H9 (cell line): ENCODE results near the gene FAM200B. TPM values are rescaled to one million over a fixed set of nuclear protein-coding genes. Genes with fewer than 3 reads are reported as not detected.

ENCODE experiments used
- DNase-seq: peaks from one replicate; pipeline ENCODE4 v3.0.0-alpha.2; 2017
- H2AFZ ChIP-seq: one replicate; pipeline ENCODE4 v1.6.1; 2013; ENCODE audit warnings: mild to moderate bottlenecking, low read length, control low read depth, moderate library complexity
- H2AK5ac ChIP-seq: 2 replicates; pipeline ENCODE4 v1.6.1; 2013; ENCODE audit warnings: low read length, control low read depth, mixed read lengths; ENCODE audit not compliant: insufficient read length
- H2BK120ac ChIP-seq: one replicate; pipeline ENCODE4 v1.6.1; 2013; ENCODE audit warnings: low read depth, mild to moderate bottlenecking, low read length, control low read depth, inconsistent platforms; ENCODE audit not compliant: poor library complexity, severe bottlenecking
- H2BK12ac ChIP-seq: 2 replicates; pipeline ENCODE4 v1.6.1; 2013; ENCODE audit warnings: low read length, control low read depth, mixed read lengths, low read depth; ENCODE audit not compliant: insufficient read length
- H2BK15ac ChIP-seq: 2 replicates; pipeline ENCODE4 v1.6.1; 2013; ENCODE audit warnings: low read depth, low read length, control low read depth
- H2BK20ac ChIP-seq: one replicate; pipeline ENCODE4 v1.6.1; 2013; ENCODE audit warnings: low read depth, mild to moderate bottlenecking, low read length, control low read depth, inconsistent platforms; ENCODE audit not compliant: poor library complexity, severe bottlenecking
- H2BK5ac ChIP-seq: 2 replicates; pipeline ENCODE4 v1.6.1; 2013; ENCODE audit warnings: low read length, control low read depth, mixed read lengths; ENCODE audit not compliant: insufficient read length
- H3K14ac ChIP-seq: 2 replicates; pipeline ENCODE4 v1.6.1; 2013; ENCODE audit warnings: low read length, control low read depth; ENCODE audit not compliant: insufficient read depth
- H3K18ac ChIP-seq: 2 replicates; pipeline ENCODE4 v1.6.1; 2013; ENCODE audit warnings: low read depth, mild to moderate bottlenecking, mixed read lengths, low read length, control low read depth; ENCODE audit not compliant: insufficient read length
- H3K23ac ChIP-seq: 2 replicates; pipeline ENCODE4 v1.6.1; 2013; ENCODE audit warnings: low read length, control low read depth, mixed read lengths, low read depth; ENCODE audit not compliant: insufficient read length
- H3K23me2 ChIP-seq: 2 replicates; pipeline ENCODE4 v1.6.1; 2013; ENCODE audit warnings: low read depth, mild to moderate bottlenecking, mixed read lengths, low read length, control low read depth; ENCODE audit not compliant: insufficient read length, poor library complexity, severe bottlenecking
- H3K27ac ChIP-seq: 2 replicates; pipeline ENCODE4 v1.5.1; 2013; ENCODE audit warnings: low read length, control low read depth, mixed read lengths, low read depth; ENCODE audit not compliant: insufficient read length
- H3K27me3 ChIP-seq: 2 replicates; pipeline ENCODE4 v1.6.1; 2013; ENCODE audit warnings: low read length, control low read depth, inconsistent platforms; ENCODE audit not compliant: insufficient read depth
- H3K4ac ChIP-seq: 2 replicates; pipeline ENCODE4 v1.6.1; 2013; ENCODE audit warnings: low read depth, mild to moderate bottlenecking, control low read depth, inconsistent platforms, low read length, moderate library complexity
- H3K4me1 ChIP-seq: 2 replicates; pipeline ENCODE4 v1.6.1; 2013; ENCODE audit warnings: low read length, control low read depth, inconsistent platforms; ENCODE audit not compliant: insufficient read depth
- H3K4me2 ChIP-seq: 2 replicates; pipeline ENCODE4 v1.6.1; 2013; ENCODE audit warnings: low read length, control low read depth, mixed read lengths; ENCODE audit not compliant: insufficient read length, insufficient read depth
- H3K56ac ChIP-seq: 2 replicates; pipeline ENCODE4 v1.6.1; 2013; ENCODE audit warnings: low read depth, mild to moderate bottlenecking, mixed read lengths, low read length, control low read depth; ENCODE audit not compliant: insufficient read length
- H3K79me1 ChIP-seq: 2 replicates; pipeline ENCODE4 v1.6.1; 2013; ENCODE audit warnings: low read depth, mild to moderate bottlenecking, moderate library complexity, low read length, control low read depth, inconsistent platforms; ENCODE audit not compliant: insufficient read depth, poor library complexity, severe bottlenecking
- H3K79me2 ChIP-seq: 2 replicates; pipeline ENCODE4 v1.6.1; 2013; ENCODE audit warnings: low read length, control low read depth, inconsistent platforms; ENCODE audit not compliant: insufficient read depth
- H3K9ac ChIP-seq: 2 replicates; pipeline ENCODE4 v1.6.1; 2013; ENCODE audit warnings: low read length, control low read depth, mixed read lengths; ENCODE audit not compliant: insufficient read length; ENCODE audit errors: extremely low read depth
- H3K9me3 ChIP-seq: one replicate; pipeline ENCODE4 v1.6.1; 2013; ENCODE audit warnings: low read depth, low read length, inconsistent platforms; ENCODE audit not compliant: control insufficient read depth
- H3T11ph ChIP-seq: one replicate; pipeline ENCODE4 v1.6.1; 2013; ENCODE audit warnings: mild to moderate bottlenecking, low read length, control low read depth, inconsistent platforms
- H4K20me1 ChIP-seq: one replicate; pipeline ENCODE4 v1.6.1; 2013; ENCODE audit not compliant: control insufficient read depth, insufficient read length, insufficient read depth
- H4K5ac ChIP-seq: 2 replicates; pipeline ENCODE4 v1.6.1; 2013; ENCODE audit warnings: low read depth, mild to moderate bottlenecking, mixed read lengths, low read length, control low read depth; ENCODE audit not compliant: insufficient read length
- H4K8ac ChIP-seq: replicated peaks from 2 replicates; pipeline ENCODE4 v1.6.1; 2013; ENCODE audit warnings: low read length, control low read depth, mixed read lengths, low read depth; ENCODE audit not compliant: insufficient read length
- H4K91ac ChIP-seq: 2 replicates; pipeline ENCODE4 v1.6.1; 2013; ENCODE audit warnings: low read depth, mild to moderate bottlenecking, moderate library complexity, mixed read lengths, low read length, control low read depth; ENCODE audit not compliant: insufficient read length
- H3K27ac Mint-ChIP-seq, 3 experiments: 2 replicates in 2 of 3; 3 replicates in 1 of 3; pipeline ENCODE4 v1.8.0; 2020 to 2021; ENCODE audit warnings: mixed read lengths in 3 of 3, mild to moderate bottlenecking in 1 of 3, moderate library complexity in 1 of 3
- H3K27me3 Mint-ChIP-seq: 2 replicates; pipeline ENCODE4 v1.8.0; 2021; ENCODE audit warnings: low read depth, mild to moderate bottlenecking, moderate library complexity, mixed read lengths
- H3K36me3 Mint-ChIP-seq, 3 experiments: 2 replicates in 2 of 3; 3 replicates in 1 of 3; pipeline ENCODE4 v1.8.0; 2020 to 2021; ENCODE audit warnings: low read depth in 3 of 3, mixed read lengths in 3 of 3; ENCODE audit not compliant: insufficient read depth in 1 of 3
- H3K4me1 Mint-ChIP-seq, 2 experiments: 2 replicates each; pipeline ENCODE4 v1.8.0; 2020; ENCODE audit warnings: mixed read lengths in 2 of 2
- H3K4me3 Mint-ChIP-seq, 2 experiments: 2 replicates in 1 of 2; 3 replicates in 1 of 2; pipeline ENCODE4 v1.8.0; 2020 to 2021; ENCODE audit warnings: mild to moderate bottlenecking in 2 of 2, mixed read lengths in 2 of 2, moderate library complexity in 1 of 2
- H3K9me3 Mint-ChIP-seq, 2 experiments: 2 replicates in 1 of 2; 3 replicates in 1 of 2; pipeline ENCODE4 v1.8.0; 2020; ENCODE audit warnings: mild to moderate bottlenecking in 2 of 2, mixed read lengths in 2 of 2, moderate library complexity in 1 of 2
- CTCF ChIP-seq: fragments of 200-600 bp; sonication (generic); conservative IDR thresholded peaks from 3 replicates; pipeline ENCODE4 v1.8.0; 2021; ENCODE audit warnings: antibody characterized with exemption, mild to moderate bottlenecking
- WGBS: extraction: QIAGEN DNeasy Blood & Tissue Kit; methylation state at CpG from one replicate; pipeline ENCODE4 v1.1.7; 2013; ENCODE audit warnings: missing lambda C conversion rate, low lambda C conversion rate, mixed read lengths; ENCODE audit not compliant: insufficient read length; ENCODE audit errors: extremely low coverage; 5-methylcytosine and 5-hydroxymethylcytosine counted together
- total RNA-seq: library from RNA; stranded (reverse); gene quantifications from 2 replicates; pipeline ENCODE4 v1.2.1, GENCODE V29; 2021

The FAM200B gene
- total RNA-seq, 1 experiment from 2014 or later, result 19.6 TPM

- Mint-ChIP-seq H3K27ac (no peak overlapping the region; a peak in 1 of 7 replicates), H3K36me3 (no peaks in the 10 kb centered on the region), H3K4me3 (no peak overlapping the region), H3K4me1 (peaks cover 4 to 12% of the 10 kb centered on the region in 2 experiments), H3K9me3 (no peaks in the 10 kb centered on the region), H3K27me3 (no peaks in the 10 kb centered on the region; the same call in 1 of the 2 replicates)
- Histone ChIP-seq H4K91ac (no peak overlapping the region), H3K4me1 (no peaks in the 10 kb centered on the region), H2BK120ac (no peak overlapping the region), H3K23ac (no peak overlapping the region), H3K9ac (no peak overlapping the region), H3K79me2 (no peaks in the 10 kb centered on the region), H3K79me1 (no peaks in the 10 kb centered on the region), H3K14ac (no peak overlapping the region), H3K27ac (no peak overlapping the region), H4K8ac (no peak overlapping the region), H3K9me3 (no peaks in the 10 kb centered on the region), H2BK5ac (no peak overlapping the region), H3K23me2 (no peaks in the 10 kb centered on the region), H3K27me3 (no peaks in the 10 kb centered on the region), H2AK5ac (no peak overlapping the region), H2BK20ac (no peak overlapping the region), H3T11ph (no peak overlapping the region), H2BK12ac (no peak overlapping the region), H3K4ac (no peak overlapping the region), H3K4me2 (no peak overlapping the region), H2AFZ (no peak overlapping the region), H4K5ac (no peak overlapping the region), H2BK15ac (no peak overlapping the region), H4K20me1 (no peaks in the 10 kb centered on the region), H3K56ac (no peak overlapping the region), H3K18ac (no peak overlapping the region)
- DNase-seq, result no peak
- WGBS, result no CpG with 5 or more reads among the region's 6 CpGs
- TF ChIP-seq CTCF, result no peak
These were observed 35.5 kb downstream of the FAM200B start for GRCh38 chr4:15717086-15717485.
